PC-3 (cell line): Measurements from ENCODE around the gene AMMECR1L. TPM values are rescaled to one million over a fixed set of nuclear protein-coding genes. Genes with fewer than 3 reads are reported as not detected.
"Not testable (repeated sequence)": the region's sequence is repeated elsewhere in the genome, so short reads cannot be mapped to it uniquely, and the experiment has no call there.

Experiments
- ATAC-seq: fragments of 200-7000 bp; cut with Tn5 transposase; 2 replicates; pipeline ENCODE4 v1.9.1; 2020; ENCODE audit warnings: mild to moderate bottlenecking, moderate library complexity
- BruUV-seq: library from RNA; stranded (reverse); fragments of 400-500 nt; replicated peaks from 2 replicates; lab custom pipeline; 2021; lab: Mats Ljungman, UMichigan
- CTCF ChIA-PET: fragments of 300-600 bp; sonication (Branson Sonifier 250); formaldehyde crosslinking; loops from one replicate; lab custom pipeline; 2022; ENCODE audit warnings: antibody characterized with exemption; lab: Charles Lee
- POLR2A ChIA-PET: fragments of 300-600 bp; sonication (Branson Sonifier 250); formaldehyde crosslinking; loops from one replicate; lab custom pipeline; 2022; ENCODE audit warnings: antibody characterized with exemption; ENCODE audit not compliant: unreplicated experiment; lab: Charles Lee
- DNase-seq: peaks from one replicate; pipeline ENCODE4 v3.0.0-alpha.2; 2015
- H2AFZ ChIP-seq: fragments of 300-600 bp; sonication (generic); 2 replicates; pipeline ENCODE4 v1.6.0; 2016; ENCODE audit warnings: antibody characterized with exemption, low read length
- H3F3A ChIP-seq: fragments of 300-600 bp; sonication (generic); one replicate; pipeline ENCODE4 v1.6.0; 2017; ENCODE audit warnings: antibody characterized with exemption, low read length, control low read depth, mild to moderate bottlenecking; ENCODE audit not compliant: unreplicated experiment
- H3K27ac ChIP-seq: fragments of 300-600 bp; sonication (generic); 2 replicates; pipeline ENCODE4 v1.5.1; 2016; ENCODE audit warnings: mild to moderate bottlenecking, low read length
- H3K27me3 ChIP-seq: fragments of 300-600 bp; sonication (generic); 2 replicates; pipeline ENCODE4 v1.6.1; 2016; ENCODE audit warnings: low read length, mixed read lengths
- H3K36me3 ChIP-seq: fragments of 300-600 bp; sonication (generic); 2 replicates; pipeline ENCODE4 v1.6.1; 2016; ENCODE audit warnings: low read depth, mixed run types, low read length, mixed read lengths
- H3K4me1 ChIP-seq: fragments of 300-600 bp; sonication (generic); 2 replicates; pipeline ENCODE4 v1.5.1; 2016; ENCODE audit warnings: low read length; ENCODE audit not compliant: insufficient read depth
- H3K4me2 ChIP-seq: fragments of 300-600 bp; sonication (generic); 2 replicates; pipeline ENCODE4 v1.6.0; 2016; ENCODE audit warnings: low read length
- H3K4me3 ChIP-seq: fragments of 300-600 bp; sonication (generic); 2 replicates; pipeline ENCODE4 v1.5.1; 2016; ENCODE audit warnings: mild to moderate bottlenecking, low read length, mixed read lengths
- H3K79me2 ChIP-seq: fragments of 300-600 bp; sonication (generic); 2 replicates; pipeline ENCODE4 v1.6.1; 2017; ENCODE audit warnings: low read length, mixed read lengths
- H3K9ac ChIP-seq: fragments of 300-600 bp; sonication (generic); 2 replicates; pipeline ENCODE4 v1.6.0; 2016; ENCODE audit warnings: mild to moderate bottlenecking, low read length
- H3K9me2 ChIP-seq: fragments of 300-600 bp; sonication (generic); replicated peaks from 2 replicates; pipeline ENCODE4 v1.6.1; 2016; ENCODE audit warnings: mixed run types, low read length, mixed read lengths
- H3K9me3 ChIP-seq: fragments of 300-600 bp; sonication (generic); 2 replicates; pipeline ENCODE4 v1.6.1; 2016; ENCODE audit warnings: low read length, mixed read lengths
- H4K20me1 ChIP-seq: fragments of 300-600 bp; sonication (generic); 2 replicates; pipeline ENCODE4 v1.6.1; 2016; ENCODE audit warnings: low read length, mixed read lengths
- CTCF ChIP-seq: fragments of 300-600 bp; sonication (generic); conservative IDR thresholded peaks from 2 replicates; pipeline ENCODE4 v1.5.1; 2017; ENCODE audit warnings: antibody characterized with exemption, low read depth, mild to moderate bottlenecking, low read length
- EZH2 ChIP-seq: fragments of 300-600 bp; sonication (generic); IDR thresholded peaks from one replicate; pipeline ENCODE4 v1.6.1; 2017; ENCODE audit warnings: antibody characterized with exemption, mild to moderate bottlenecking, low read length; ENCODE audit not compliant: unreplicated experiment
- EZH2phosphoT487 ChIP-seq: fragments of 300-600 bp; sonication (generic); IDR thresholded peaks from 2 replicates; pipeline ENCODE4 v1.6.1; 2018; ENCODE audit warnings: mild to moderate bottlenecking, antibody characterized with exemption, low read length, borderline replicate concordance
- intact Hi-C: fragments of 100-400 bp; cut with micrococcal nuclease; formaldehyde crosslinking; loops from 2 replicates; pipeline ENCODE4 v1.9.0; 2023
- total RNA-seq: library from RNA; depleted of rRNA; stranded (reverse); fragments of >200 nt; gene quantifications from 2 replicates; pipeline ENCODE4 v1.2.3, GENCODE V29; 2014

AMMECR1L gene
- total RNA-seq, 1 experiment from 2014 or later: 10.9 TPM

GRCh38 chr2:127884861-127885740 is 655 bp downstream of the AMMECR1L start:
- not testable (repeated sequence) for H3F3A ChIP-seq, H3K27me3 ChIP-seq, H3K9me3 ChIP-seq, H3K9me2 ChIP-seq, BruUV-seq
- peak overlapping the region; percentile 61 for H3K9ac ChIP-seq
- 0 out of 2 replicates have a peak overlapping the region, but pooled peaks have one; percentile 8 for H2AFZ ChIP-seq
- H3K36me3 ChIP-seq: peaks cover 23% of the 10 kb centered on the region; the same call in 1 of the 2 replicates
- peaks cover 31% of the 10 kb centered on the region for H3K4me1 ChIP-seq
- ChIA-PET POLR2A (interaction anchor here (0.5 to 0.6 kb wide), 2 partner anchors 100 to 498 kb away, joined by 3 to 8 read pairs; no protein-coding TSS in a partner anchor), CTCF (interaction anchor here (0.6 kb wide), 1 partner anchor 123 kb away, joined by 4 read pairs; no protein-coding TSS in a partner anchor)
- DNase-seq (peak; percentile 31), ATAC-seq (peak; percentile 49)
- peak overlapping the region; percentile 57 for H3K27ac ChIP-seq
- H4K20me1 ChIP-seq: peaks cover 20% of the 10 kb centered on the region; the same call in 1 of the 2 replicates
- H3K4me2 ChIP-seq: peak overlapping the region; percentile 89
- peaks cover 62% of the 10 kb centered on the region for H3K79me2 ChIP-seq
- intact Hi-C loops: loop anchor here (10.0 kb wide), 2 partner anchors 140 to 210 kb away; partner anchors contain the start of genes SAP130 and UGGT1
- H3K4me3 ChIP-seq: peak overlapping the region; percentile 77

GRCh38 chr2:127884436-127884835 is 1.3 kb downstream of the AMMECR1L start:
- 0 out of 2 replicates have a peak overlapping the region, but pooled peaks have one; percentile 8 for H2AFZ ChIP-seq
- H3K36me3 ChIP-seq: peaks cover 26% of the 10 kb centered on the region; the same call in 1 of the 2 replicates
- ChIA-PET POLR2A (interaction anchor here (0.6 kb wide), 1 partner anchor 498 kb away, joined by 8 read pairs; no protein-coding TSS in a partner anchor), CTCF (interaction anchor here (0.6 kb wide), 1 partner anchor 124 kb away, joined by 4 read pairs; no protein-coding TSS in a partner anchor)
- no peaks in the 10 kb centered on the region for H3K27me3 ChIP-seq
- BruUV-seq: no TSS peak
- peak overlapping the region; percentile 57 for H3K27ac ChIP-seq
- ATAC-seq (no peak), DNase-seq (peak; percentile 29)
- peak overlapping the region; percentile 89 for H3K4me2 ChIP-seq
- no peaks in the 10 kb centered on the region for H3K9me2 ChIP-seq
- no peaks in the 10 kb centered on the region for H3K9me3 ChIP-seq
- no peak for TF ChIP-seq CTCF
- no peak for TF ChIP-seq EZH2phosphoT487
- TF ChIP-seq EZH2: no peak
- H3F3A ChIP-seq: no peaks in the 10 kb centered on the region
- peaks cover 69% of the 10 kb centered on the region for H3K79me2 ChIP-seq
- peaks cover 25% of the 10 kb centered on the region; the same call in 1 of the 2 replicates for H4K20me1 ChIP-seq
- intact Hi-C loops: loop anchor here (10.0 kb wide), 2 partner anchors 140 to 210 kb away; partner anchors contain the start of genes SAP130 and UGGT1
- H3K4me3 ChIP-seq: peak overlapping the region; percentile 77
- H3K9ac ChIP-seq: peak overlapping the region; percentile 61
- H3K4me1 ChIP-seq: peaks cover 28% of the 10 kb centered on the region

- H3K4me2 ChIP-seq: no peak overlapping the region
- no peak overlapping the region for H2AFZ ChIP-seq
- CTCF ChIA-PET: no interaction called here
- peaks cover 35% of the 10 kb centered on the region for H4K20me1 ChIP-seq
- DNase-seq: no peak
- BruUV-seq: no TSS peak
- POLR2A ChIA-PET: no interaction called here
- peaks cover 96% of the 10 kb centered on the region for H3K79me2 ChIP-seq
- no peak overlapping the region for H3K27ac ChIP-seq
- H3K4me1 ChIP-seq: peaks cover 8% of the 10 kb centered on the region; the same call in 1 of the 2 replicates
- H3F3A ChIP-seq: no peaks in the 10 kb centered on the region
- no peaks in the 10 kb centered on the region for H3K27me3 ChIP-seq
- peaks cover 33% of the 10 kb centered on the region; the same call in 1 of the 2 replicates for H3K36me3 ChIP-seq
- TF ChIP-seq EZH2phosphoT487 (no peak), CTCF (no peak), EZH2 (no peak)
- H3K9ac ChIP-seq: no peak overlapping the region
- no peaks in the 10 kb centered on the region for H3K9me3 ChIP-seq
- no peak overlapping the region for H3K4me3 ChIP-seq
- no peaks in the 10 kb centered on the region for H3K9me2 ChIP-seq
- intact Hi-C loops: loop anchor here (10.0 kb wide), 2 partner anchors 145 to 215 kb away; partner anchors contain the start of genes SAP130 and UGGT1
- ATAC-seq: no peak
Observed at GRCh38 chr2:127879899-127880298, 5.9 kb downstream of the AMMECR1L start.
